ENCODE results near the gene OCEL1.
A peak's percentile ranks its signal among the peaks of the same experiment; 100 is the strongest.

OCEL1 gene

GRCh38 chr19:17211547-17212446, 14.2 kb upstream of the OCEL1 start:
- DNase-seq, result no peak

- no peak for DNase-seq
Measured at GRCh38 chr19:17213334-17213733, 12.7 kb upstream of the OCEL1 start.

GRCh38 chr19:17214508-17215126, 11.4 kb upstream of the OCEL1 start:
- DNase-seq, result no peak

GRCh38 chr19:17215127-17215971, 10.7 kb upstream of the OCEL1 start, which contains the start of gene USE1:
TSS of gene USE1 (plus strand) at chr19:17215357. CDS start at chr19:17215406, 49 bp downstream.
- DNase-seq, result peak; percentile 84

- DNase-seq, result no peak
Measured at GRCh38 chr19:17216058-17216670, 9.9 kb upstream of the OCEL1 start.

- no peak for DNase-seq
Measured at GRCh38 chr19:17219286-17219685, 6.7 kb upstream of the OCEL1 start.

GRCh38 chr19:17220207-17220758, 5.7 kb upstream of the OCEL1 start:
- DNase-seq, result no peak

- DNase-seq, result no peak
Measured at GRCh38 chr19:17225053-17225452, 973 bp upstream of the OCEL1 start.

- no peak for DNase-seq
Measured at GRCh38 chr19:17227798-17228367, 1.9 kb downstream of the OCEL1 start.

GRCh38 chr19:17229890-17230289, 3.9 kb downstream of the OCEL1 start:
- no peak for DNase-seq

- no peak for DNase-seq
Measured at GRCh38 chr19:17232258-17232657, 6.2 kb downstream of the OCEL1 start.

GRCh38 chr19:17234911-17235299, 8.9 kb downstream of the OCEL1 start:
- DNase-seq, result peak; percentile 35

GRCh38 chr19:17235300-17235970, 9.4 kb downstream of the OCEL1 start:
- DNase-seq, result peak; percentile 64

- no peak for DNase-seq
Measured at GRCh38 chr19:17235971-17236777, 10.1 kb downstream of the OCEL1 start.

- no peak for DNase-seq
Measured at GRCh38 chr19:17236811-17237543, 11.0 kb downstream of the OCEL1 start.

GRCh38 chr19:17237747-17238706, 12.0 kb downstream of the OCEL1 start:
- DNase-seq, result no peak

GRCh38 chr19:17240062-17240752, 14.2 kb downstream of the OCEL1 start:
- DNase-seq, result no peak

- DNase-seq, result no peak
Measured at GRCh38 chr19:17240826-17241399, 14.9 kb downstream of the OCEL1 start.

Measured in effector CD4-positive, alpha-beta T cell (primary cell).